Prostate gland (tissue), 2 donors: ENCODE measurements around the gene KASH5.

ENCODE experiments used
- POLR2A ChIP-seq: fragments of 450-650 bp; IDR thresholded peaks from one replicate; pipeline ENCODE4 v1.6.1; 2016; ENCODE audit warnings: antibody characterized with exemption, mild to moderate bottlenecking
- TF ChIP-seq, protein P1 (sequence below), 4 experiments: fragments of 200-600 bp in 2 of 4; fragments of 450-650 bp in 2 of 4; sonication (generic) in 2 of 4; IDR thresholded peaks; 1 replicate in 3 of 4; 2 replicates in 1 of 4; pipeline ENCODE4 v1.5.1; 2016 to 2019; ENCODE audit warnings: antibody characterized with exemption in 4 of 4, mild to moderate bottlenecking in 2 of 4, moderate library complexity in 2 of 4

DNA sequence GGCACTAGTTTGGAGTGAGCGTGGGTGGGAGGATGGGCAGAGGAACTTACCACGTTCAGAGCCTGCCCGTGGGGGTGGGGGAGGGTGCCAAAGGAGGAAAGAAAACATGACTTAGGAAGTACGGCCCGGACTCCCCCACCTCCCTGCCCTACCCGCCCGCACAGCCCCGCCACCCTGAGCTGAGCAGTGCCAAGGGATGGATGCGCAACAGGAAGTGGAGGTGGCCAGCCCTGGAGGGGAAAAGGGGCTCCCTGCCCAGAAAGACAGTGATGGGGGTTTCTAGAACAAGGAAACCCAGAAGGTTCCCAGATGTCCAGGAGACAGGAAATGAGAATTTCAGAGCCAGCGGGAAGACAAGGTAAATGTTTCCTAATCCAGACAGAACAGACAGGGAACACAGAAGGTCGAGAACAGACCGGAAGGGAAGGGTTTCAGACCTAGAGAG is 32.1 kb upstream of the KASH5 start:
- no peak for TF ChIP-seq POLR2A
- TF ChIP-seq, protein P1, sequence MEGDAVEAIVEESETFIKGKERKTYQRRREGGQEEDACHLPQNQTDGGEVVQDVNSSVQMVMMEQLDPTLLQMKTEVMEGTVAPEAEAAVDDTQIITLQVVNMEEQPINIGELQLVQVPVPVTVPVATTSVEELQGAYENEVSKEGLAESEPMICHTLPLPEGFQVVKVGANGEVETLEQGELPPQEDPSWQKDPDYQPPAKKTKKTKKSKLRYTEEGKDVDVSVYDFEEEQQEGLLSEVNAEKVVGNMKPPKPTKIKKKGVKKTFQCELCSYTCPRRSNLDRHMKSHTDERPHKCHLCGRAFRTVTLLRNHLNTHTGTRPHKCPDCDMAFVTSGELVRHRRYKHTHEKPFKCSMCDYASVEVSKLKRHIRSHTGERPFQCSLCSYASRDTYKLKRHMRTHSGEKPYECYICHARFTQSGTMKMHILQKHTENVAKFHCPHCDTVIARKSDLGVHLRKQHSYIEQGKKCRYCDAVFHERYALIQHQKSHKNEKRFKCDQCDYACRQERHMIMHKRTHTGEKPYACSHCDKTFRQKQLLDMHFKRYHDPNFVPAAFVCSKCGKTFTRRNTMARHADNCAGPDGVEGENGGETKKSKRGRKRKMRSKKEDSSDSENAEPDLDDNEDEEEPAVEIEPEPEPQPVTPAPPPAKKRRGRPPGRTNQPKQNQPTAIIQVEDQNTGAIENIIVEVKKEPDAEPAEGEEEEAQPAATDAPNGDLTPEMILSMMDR (IDR thresholded peaks at IDR 0.05): no peak
